Measurements from ENCODE around the gene AKAP1.

The AKAP1 gene

DNA sequence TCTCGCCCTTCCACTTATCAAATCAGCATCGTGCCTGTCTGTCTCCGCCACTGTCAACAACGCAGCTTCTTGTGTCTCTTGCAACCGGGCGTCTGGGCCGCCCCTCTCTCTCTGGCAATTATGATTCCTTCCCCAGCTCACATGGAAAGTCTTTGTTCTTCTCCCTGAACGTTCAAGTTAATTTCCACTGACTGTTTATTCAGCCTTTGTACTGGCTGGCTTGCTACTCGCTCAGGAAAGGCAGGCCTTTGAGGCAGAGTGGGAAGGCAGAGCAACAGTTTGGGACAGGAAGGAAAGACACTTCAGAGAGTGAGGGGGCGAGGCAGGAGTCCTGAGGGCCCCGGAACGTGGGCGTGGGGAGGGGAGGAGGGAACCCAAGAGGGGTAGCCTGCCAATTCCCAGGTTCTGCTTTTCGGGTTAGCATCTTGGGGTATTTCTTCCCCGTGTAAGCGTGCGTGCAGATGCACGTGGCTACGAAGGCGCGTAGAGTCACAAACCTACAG, 50.8 kb downstream of the AKAP1 start:
- no peaks in the 10 kb centered on the region for H3K27me3 ChIP-seq (ENCODE audit: insufficient read depth, poor library complexity, severe bottlenecking)
- no peaks in the 10 kb centered on the region for H3K36me3 ChIP-seq (ENCODE audit: low read depth)
- ATAC-seq (ENCODE audit: low read depth) (no peak), DNase-seq (ENCODE audit: low spot score) (no peak)
- H3K4me3 ChIP-seq (ENCODE audit: severe bottlenecking) = no peak overlapping the region
- TF ChIP-seq, protein P1, sequence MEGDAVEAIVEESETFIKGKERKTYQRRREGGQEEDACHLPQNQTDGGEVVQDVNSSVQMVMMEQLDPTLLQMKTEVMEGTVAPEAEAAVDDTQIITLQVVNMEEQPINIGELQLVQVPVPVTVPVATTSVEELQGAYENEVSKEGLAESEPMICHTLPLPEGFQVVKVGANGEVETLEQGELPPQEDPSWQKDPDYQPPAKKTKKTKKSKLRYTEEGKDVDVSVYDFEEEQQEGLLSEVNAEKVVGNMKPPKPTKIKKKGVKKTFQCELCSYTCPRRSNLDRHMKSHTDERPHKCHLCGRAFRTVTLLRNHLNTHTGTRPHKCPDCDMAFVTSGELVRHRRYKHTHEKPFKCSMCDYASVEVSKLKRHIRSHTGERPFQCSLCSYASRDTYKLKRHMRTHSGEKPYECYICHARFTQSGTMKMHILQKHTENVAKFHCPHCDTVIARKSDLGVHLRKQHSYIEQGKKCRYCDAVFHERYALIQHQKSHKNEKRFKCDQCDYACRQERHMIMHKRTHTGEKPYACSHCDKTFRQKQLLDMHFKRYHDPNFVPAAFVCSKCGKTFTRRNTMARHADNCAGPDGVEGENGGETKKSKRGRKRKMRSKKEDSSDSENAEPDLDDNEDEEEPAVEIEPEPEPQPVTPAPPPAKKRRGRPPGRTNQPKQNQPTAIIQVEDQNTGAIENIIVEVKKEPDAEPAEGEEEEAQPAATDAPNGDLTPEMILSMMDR (IDR thresholded peaks at IDR 0.05; ENCODE audit: poor library complexity, severe bottlenecking) = no peak
- no peaks in the 10 kb centered on the region for H3K9me3 ChIP-seq (ENCODE audit: severe bottlenecking)
- no peak overlapping the region for H3K27ac ChIP-seq (ENCODE audit: poor library complexity, severe bottlenecking)
- no peaks in the 10 kb centered on the region for H3K4me1 ChIP-seq (ENCODE audit: insufficient read depth, poor library complexity, severe bottlenecking)

DNA sequence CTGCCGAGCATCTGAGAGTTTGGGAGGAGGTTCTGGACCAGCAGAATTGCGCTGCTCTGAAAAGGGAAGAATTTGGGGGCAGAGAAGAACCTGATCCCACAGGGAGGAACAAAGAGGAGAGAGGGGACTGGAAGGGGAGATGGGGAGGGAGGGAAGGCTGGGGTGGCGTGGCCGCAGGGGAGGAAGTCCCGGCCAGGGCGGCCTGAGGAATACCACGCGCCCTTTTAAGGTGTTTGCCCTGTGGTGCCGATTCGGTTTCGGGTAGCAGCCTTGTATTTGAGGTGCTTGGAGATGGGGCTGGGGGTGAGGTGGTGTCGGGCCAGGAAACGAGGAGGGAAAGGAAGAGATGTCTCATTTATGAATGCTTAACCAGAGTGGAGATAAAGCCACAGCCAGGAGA, 51.3 kb downstream of the AKAP1 start:
- H3K27me3 ChIP-seq (ENCODE audit: insufficient read depth, poor library complexity, severe bottlenecking) = no peaks in the 10 kb centered on the region

DNA sequence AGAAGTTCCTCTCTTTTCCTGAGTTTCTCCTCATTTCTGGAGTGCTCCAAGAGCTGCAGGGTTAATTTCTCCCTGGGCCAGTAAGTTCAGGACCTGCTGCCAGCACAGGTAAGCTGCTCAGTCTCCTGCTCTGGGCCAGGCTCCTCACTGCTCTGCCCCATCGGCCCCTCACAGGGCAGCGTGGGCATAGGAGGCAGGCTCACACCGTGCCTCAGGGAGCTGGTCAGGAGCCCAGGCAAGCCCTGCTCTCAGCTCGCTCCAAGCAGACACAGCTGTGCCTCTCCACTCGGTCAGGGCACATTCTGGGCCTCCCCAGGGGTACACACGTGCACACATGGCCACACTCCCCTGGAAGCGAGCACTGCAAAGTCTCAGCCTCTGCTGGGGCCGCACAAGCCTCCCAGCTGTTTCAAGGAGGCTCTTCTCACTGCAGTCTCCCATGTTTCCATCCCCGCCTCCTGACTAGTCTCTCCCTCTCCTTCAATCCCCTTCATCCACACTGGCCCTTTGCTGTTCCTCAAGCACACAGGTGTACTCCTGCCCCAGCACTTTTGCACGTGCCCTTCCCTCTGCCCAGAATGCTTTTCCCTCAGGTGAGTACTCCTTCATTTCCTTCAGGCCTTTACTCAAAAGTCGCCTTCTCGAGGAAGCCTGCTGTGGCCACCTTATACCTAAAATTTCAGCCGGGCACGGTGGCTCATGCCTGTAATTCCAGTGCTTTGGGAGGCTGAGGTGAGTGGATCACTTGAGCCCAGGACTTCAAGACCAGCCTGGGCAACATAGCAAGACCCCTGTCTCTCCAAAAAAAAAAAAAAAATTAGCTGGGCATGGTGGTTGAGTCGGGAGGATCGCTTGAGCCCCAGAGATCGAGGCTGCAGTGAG, 53.2 kb downstream of the AKAP1 start:
- TF ChIP-seq, protein P1 (IDR thresholded peaks at IDR 0.05; ENCODE audit: poor library complexity, severe bottlenecking) = no peak
- Histone ChIP-seq H3K27ac (ENCODE audit: poor library complexity, severe bottlenecking) (no peak overlapping the region), H3K36me3 (ENCODE audit: low read depth) (no peaks in the 10 kb centered on the region), H3K27me3 (ENCODE audit: insufficient read depth, poor library complexity, severe bottlenecking) (no peaks in the 10 kb centered on the region), H3K4me3 (ENCODE audit: severe bottlenecking) (no peak overlapping the region), H3K9me3 (ENCODE audit: severe bottlenecking) (no peaks in the 10 kb centered on the region), H3K4me1 (ENCODE audit: insufficient read depth, poor library complexity, severe bottlenecking) (no peaks in the 10 kb centered on the region)
- DNase-seq (ENCODE audit: low spot score) = no peak
- peak; percentile 12; the same call in 2 of the 3 replicates for ATAC-seq (ENCODE audit: low read depth)

More for the DNA sequence above, 51.3 kb downstream of the AKAP1 start:
- TF ChIP-seq, protein P1 (IDR thresholded peaks at IDR 0.05; ENCODE audit: poor library complexity, severe bottlenecking) = no peak
- H3K36me3 ChIP-seq (ENCODE audit: low read depth) = no peaks in the 10 kb centered on the region
- no peak overlapping the region for H3K4me3 ChIP-seq (ENCODE audit: severe bottlenecking)
- H3K4me1 ChIP-seq (ENCODE audit: insufficient read depth, poor library complexity, severe bottlenecking) = no peaks in the 10 kb centered on the region
- DNase-seq (ENCODE audit: low spot score) (no peak), ATAC-seq (ENCODE audit: low read depth) (no peak)
- H3K9me3 ChIP-seq (ENCODE audit: severe bottlenecking) = no peaks in the 10 kb centered on the region
- H3K27ac ChIP-seq (ENCODE audit: poor library complexity, severe bottlenecking) = no peak overlapping the region

GRCh38 chr17:57138956-57139576, 54.0 kb downstream of the AKAP1 start:
- no peak for ATAC-seq (ENCODE audit: low read depth)

More at GRCh38 chr17:57138956-57139576, 54.0 kb downstream of the AKAP1 start:
- TF ChIP-seq, protein P1 (IDR thresholded peaks at IDR 0.05; ENCODE audit: poor library complexity, severe bottlenecking) = no peak
- Histone ChIP-seq H3K4me1 (ENCODE audit: insufficient read depth, poor library complexity, severe bottlenecking) (no peaks in the 10 kb centered on the region), H3K9me3 (ENCODE audit: severe bottlenecking) (no peaks in the 10 kb centered on the region), H3K4me3 (ENCODE audit: severe bottlenecking) (no peak overlapping the region), H3K27ac (ENCODE audit: poor library complexity, severe bottlenecking) (no peak overlapping the region), H3K36me3 (ENCODE audit: low read depth) (no peaks in the 10 kb centered on the region), H3K27me3 (ENCODE audit: insufficient read depth, poor library complexity, severe bottlenecking) (no peaks in the 10 kb centered on the region)
- no peak for DNase-seq (ENCODE audit: low spot score)
